HepG2 (cell line): Measurements from ENCODE around the gene BOD1L1. TPM values are rescaled to one million over a fixed set of nuclear protein-coding genes. Genes with fewer than 3 reads are reported as not detected.

Experiments
- FOXA1 ChIP-seq, 2 experiments: fragments of 450-650 bp in 1 of 2; sonication (generic) in 1 of 2; formaldehyde crosslinking in 1 of 2; IDR thresholded peaks; 2 replicates each; pipeline versions ENCODE4 v1.4.0 to v1.6.1; 2016 to 2020; ENCODE audit warnings: missing genetic modification reagents in 1 of 2
- GFI1 ChIP-seq: sonication (generic); formaldehyde crosslinking; IDR thresholded peaks from 2 replicates; pipeline ENCODE4 v1.5.0; 2020; ENCODE audit warnings: missing genetic modification reagents, mild to moderate bottlenecking, borderline replicate concordance
- KLF12 ChIP-seq: sonication (generic); formaldehyde crosslinking; IDR thresholded peaks from 2 replicates; pipeline ENCODE4 v1.4.0; 2020; ENCODE audit warnings: missing genetic modification reagents, borderline replicate concordance
- KLF6 ChIP-seq: IDR thresholded peaks from 2 replicates; pipeline ENCODE4 v1.8.0; 2016; ENCODE audit warnings: missing biosample characterization, missing genetic modification reagents
- MTA1 ChIP-seq: sonication (generic); formaldehyde crosslinking; IDR thresholded peaks from 2 replicates; pipeline ENCODE4 v1.4.0; 2020; ENCODE audit warnings: missing genetic modification reagents, mild to moderate bottlenecking, borderline replicate concordance
- ZNF124 ChIP-seq: sonication (generic); formaldehyde crosslinking; IDR thresholded peaks from 2 replicates; pipeline ENCODE4 v1.4.0; 2020; ENCODE audit warnings: missing genetic modification reagents
- ZNF138 ChIP-seq: sonication (generic); formaldehyde crosslinking; IDR thresholded peaks from 2 replicates; pipeline ENCODE4 v1.5.0; 2020; ENCODE audit warnings: mild to moderate bottlenecking, low read depth, missing genetic modification reagents
- ZNF264 ChIP-seq: sonication (generic); formaldehyde crosslinking; IDR thresholded peaks from 2 replicates; pipeline ENCODE4 v1.4.0; 2020; ENCODE audit warnings: missing genetic modification reagents
- ZNF383 ChIP-seq: sonication (generic); formaldehyde crosslinking; IDR thresholded peaks from 2 replicates; pipeline ENCODE4 v1.4.0; 2020; ENCODE audit warnings: missing genetic modification reagents, mild to moderate bottlenecking, borderline replicate concordance
- polyA plus RNA-seq, 8 experiments: library from polyadenylated mRNA; depleted of rRNA in 3 of 8; stranded (reverse) in 7 of 8; unstranded in 1 of 8; fragments of >200 nt; fragmentation: Illumina TruSeq in 4 of 8; extraction: Trizol in 4 of 8; gene quantifications; 2 replicates each; pipeline versions ENCODE4 v1.2.1 to v1.2.3, GENCODE V29; 2011 to 2016; ENCODE audit warnings: low read depth in 4 of 8, missing spikeins in 1 of 8, mixed read lengths in 1 of 8; ENCODE audit not compliant: insufficient read depth in 1 of 8
- total RNA-seq, 5 experiments: library from RNA; depleted of rRNA; stranded (reverse); fragments of >200 nt; fragmentation: Illumina TruSeq; extraction: Trizol; gene quantifications; 2 replicates each; pipeline ENCODE4 v1.2.3, GENCODE V29; 2016; ENCODE audit warnings: low read depth in 1 of 5
- TF ChIP-seq, protein P1 (sequence below): sonication (generic); formaldehyde crosslinking; IDR thresholded peaks from 2 replicates; pipeline ENCODE4 v1.8.1; 2023; ENCODE audit warnings: mild to moderate bottlenecking, inconsistent platforms, moderate library complexity, missing genetic modification reagents, borderline replicate concordance
- TF ChIP-seq, protein P2 (sequence below): sonication (generic); formaldehyde crosslinking; conservative IDR thresholded peaks from 2 replicates; pipeline ENCODE4 v1.4.0; 2020; ENCODE audit warnings: mild to moderate bottlenecking, missing genetic modification reagents, moderate library complexity
- TF ChIP-seq, protein P3 (sequence below): sonication (generic); formaldehyde crosslinking; IDR thresholded peaks from 2 replicates; pipeline ENCODE4 v1.4.0; 2020; ENCODE audit warnings: missing genetic modification reagents, borderline replicate concordance
- TF ChIP-seq, protein P4 (sequence below): sonication (generic); formaldehyde crosslinking; IDR thresholded peaks from 2 replicates; pipeline ENCODE4 v1.4.0; 2020; ENCODE audit warnings: missing genetic modification reagents

The BOD1L1 gene
- total and polyA plus RNA-seq, 2 of the 13 experiments (the other 11 are each of a cell fraction or from before 2014, with no cell fraction given) = 11.7 to 17.9 TPM

DNA sequence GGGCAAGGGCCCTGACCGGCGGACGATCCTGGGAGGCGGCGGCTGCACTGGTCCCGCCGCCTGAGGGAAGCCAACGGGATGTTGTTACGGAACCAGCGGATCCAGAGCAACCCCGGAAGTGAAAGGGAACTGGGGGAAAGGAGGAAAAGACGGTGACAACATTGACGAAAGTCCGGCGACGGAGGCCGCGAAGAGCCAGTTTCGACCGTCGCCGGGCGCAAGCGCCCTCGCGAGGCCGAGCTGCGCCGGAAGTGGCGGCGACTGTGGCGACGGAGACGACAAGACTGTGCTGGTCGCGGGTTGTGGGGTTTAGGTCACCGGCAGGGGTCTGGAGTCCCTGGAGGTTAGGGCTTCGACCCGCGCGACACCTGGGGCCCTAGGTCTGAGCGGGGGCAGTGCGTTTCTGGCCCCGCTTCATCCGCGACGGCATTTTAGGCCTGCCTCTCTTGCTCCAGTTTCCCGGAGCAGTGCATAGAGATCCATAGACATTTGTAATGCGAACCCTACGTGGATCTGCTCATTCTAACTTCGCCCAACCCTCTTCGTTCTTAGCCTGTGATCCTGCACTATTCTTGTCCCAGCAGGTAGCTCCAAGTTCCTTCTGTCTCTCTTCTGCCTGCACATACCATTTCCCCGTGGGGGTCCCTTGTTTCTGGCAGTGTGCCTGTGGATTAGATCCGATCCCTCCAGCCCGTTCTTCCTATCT is at the start of gene BOD1L1 (continued):
- 0 out of 2 replicates have a peak, but pooled peaks have one; percentile 26 for TF ChIP-seq KLF12
- peak; percentile 51; the same call in 1 of the 2 replicates for TF ChIP-seq ZNF264 (CRISPR knock-in tag)
- TF ChIP-seq ZNF383 (CRISPR knock-in tag) = no peak
- TF ChIP-seq, protein P1, sequence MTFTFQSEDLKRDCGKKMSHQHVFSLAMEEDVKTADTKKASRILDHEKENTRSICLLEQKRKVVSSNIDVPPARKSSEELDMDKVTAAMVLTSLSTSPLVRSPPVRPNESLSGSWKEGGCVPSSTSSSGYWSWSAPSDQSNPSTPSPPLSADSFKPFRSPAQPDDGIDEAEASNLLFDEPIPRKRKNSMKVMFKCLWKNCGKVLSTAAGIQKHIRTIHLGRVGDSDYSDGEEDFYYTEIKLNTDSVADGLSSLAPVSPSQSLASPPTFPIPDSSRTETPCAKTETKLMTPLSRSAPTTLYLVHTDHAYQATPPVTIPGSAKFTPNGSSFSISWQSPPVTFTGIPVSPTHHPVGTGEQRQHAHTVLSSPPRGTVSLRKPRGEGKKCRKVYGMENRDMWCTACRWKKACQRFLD (CRISPR knock-in tag) = no peak
- 0 out of 2 replicates have a peak, but pooled peaks have one; percentile 71 for TF ChIP-seq GFI1 (CRISPR knock-in tag)
- TF ChIP-seq, protein P2, sequence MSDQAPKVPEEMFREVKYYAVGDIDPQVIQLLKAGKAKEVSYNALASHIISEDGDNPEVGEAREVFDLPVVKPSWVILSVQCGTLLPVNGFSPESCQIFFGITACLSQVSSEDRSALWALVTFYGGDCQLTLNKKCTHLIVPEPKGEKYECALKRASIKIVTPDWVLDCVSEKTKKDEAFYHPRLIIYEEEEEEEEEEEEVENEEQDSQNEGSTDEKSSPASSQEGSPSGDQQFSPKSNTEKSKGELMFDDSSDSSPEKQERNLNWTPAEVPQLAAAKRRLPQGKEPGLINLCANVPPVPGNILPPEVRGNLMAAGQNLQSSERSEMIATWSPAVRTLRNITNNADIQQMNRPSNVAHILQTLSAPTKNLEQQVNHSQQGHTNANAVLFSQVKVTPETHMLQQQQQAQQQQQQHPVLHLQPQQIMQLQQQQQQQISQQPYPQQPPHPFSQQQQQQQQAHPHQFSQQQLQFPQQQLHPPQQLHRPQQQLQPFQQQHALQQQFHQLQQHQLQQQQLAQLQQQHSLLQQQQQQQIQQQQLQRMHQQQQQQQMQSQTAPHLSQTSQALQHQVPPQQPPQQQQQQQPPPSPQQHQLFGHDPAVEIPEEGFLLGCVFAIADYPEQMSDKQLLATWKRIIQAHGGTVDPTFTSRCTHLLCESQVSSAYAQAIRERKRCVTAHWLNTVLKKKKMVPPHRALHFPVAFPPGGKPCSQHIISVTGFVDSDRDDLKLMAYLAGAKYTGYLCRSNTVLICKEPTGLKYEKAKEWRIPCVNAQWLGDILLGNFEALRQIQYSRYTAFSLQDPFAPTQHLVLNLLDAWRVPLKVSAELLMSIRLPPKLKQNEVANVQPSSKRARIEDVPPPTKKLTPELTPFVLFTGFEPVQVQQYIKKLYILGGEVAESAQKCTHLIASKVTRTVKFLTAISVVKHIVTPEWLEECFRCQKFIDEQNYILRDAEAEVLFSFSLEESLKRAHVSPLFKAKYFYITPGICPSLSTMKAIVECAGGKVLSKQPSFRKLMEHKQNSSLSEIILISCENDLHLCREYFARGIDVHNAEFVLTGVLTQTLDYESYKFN (CRISPR knock-in tag) = peak; percentile 39; the same call in 1 of the 2 replicates
- TF ChIP-seq ZNF124 (CRISPR knock-in tag) = peak; percentile 75; the same call in 1 of the 2 replicates
- peak; percentile 67; the same call in 1 of the 2 replicates for TF ChIP-seq MTA1 (CRISPR knock-in tag)
- TF ChIP-seq, protein P3, sequence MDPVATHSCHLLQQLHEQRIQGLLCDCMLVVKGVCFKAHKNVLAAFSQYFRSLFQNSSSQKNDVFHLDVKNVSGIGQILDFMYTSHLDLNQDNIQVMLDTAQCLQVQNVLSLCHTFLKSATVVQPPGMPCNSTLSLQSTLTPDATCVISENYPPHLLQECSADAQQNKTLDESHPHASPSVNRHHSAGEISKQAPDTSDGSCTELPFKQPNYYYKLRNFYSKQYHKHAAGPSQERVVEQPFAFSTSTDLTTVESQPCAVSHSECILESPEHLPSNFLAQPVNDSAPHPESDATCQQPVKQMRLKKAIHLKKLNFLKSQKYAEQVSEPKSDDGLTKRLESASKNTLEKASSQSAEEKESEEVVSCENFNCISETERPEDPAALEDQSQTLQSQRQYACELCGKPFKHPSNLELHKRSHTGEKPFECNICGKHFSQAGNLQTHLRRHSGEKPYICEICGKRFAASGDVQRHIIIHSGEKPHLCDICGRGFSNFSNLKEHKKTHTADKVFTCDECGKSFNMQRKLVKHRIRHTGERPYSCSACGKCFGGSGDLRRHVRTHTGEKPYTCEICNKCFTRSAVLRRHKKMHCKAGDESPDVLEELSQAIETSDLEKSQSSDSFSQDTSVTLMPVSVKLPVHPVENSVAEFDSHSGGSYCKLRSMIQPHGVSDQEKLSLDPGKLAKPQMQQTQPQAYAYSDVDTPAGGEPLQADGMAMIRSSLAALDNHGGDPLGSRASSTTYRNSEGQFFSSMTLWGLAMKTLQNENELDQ (CRISPR knock-in tag) = 0 out of 2 replicates have a peak, but pooled peaks have one; percentile 58
- TF ChIP-seq ZNF138 = 0 out of 2 replicates have a peak, but pooled peaks have one; percentile 58
- TF ChIP-seq, protein P4, sequence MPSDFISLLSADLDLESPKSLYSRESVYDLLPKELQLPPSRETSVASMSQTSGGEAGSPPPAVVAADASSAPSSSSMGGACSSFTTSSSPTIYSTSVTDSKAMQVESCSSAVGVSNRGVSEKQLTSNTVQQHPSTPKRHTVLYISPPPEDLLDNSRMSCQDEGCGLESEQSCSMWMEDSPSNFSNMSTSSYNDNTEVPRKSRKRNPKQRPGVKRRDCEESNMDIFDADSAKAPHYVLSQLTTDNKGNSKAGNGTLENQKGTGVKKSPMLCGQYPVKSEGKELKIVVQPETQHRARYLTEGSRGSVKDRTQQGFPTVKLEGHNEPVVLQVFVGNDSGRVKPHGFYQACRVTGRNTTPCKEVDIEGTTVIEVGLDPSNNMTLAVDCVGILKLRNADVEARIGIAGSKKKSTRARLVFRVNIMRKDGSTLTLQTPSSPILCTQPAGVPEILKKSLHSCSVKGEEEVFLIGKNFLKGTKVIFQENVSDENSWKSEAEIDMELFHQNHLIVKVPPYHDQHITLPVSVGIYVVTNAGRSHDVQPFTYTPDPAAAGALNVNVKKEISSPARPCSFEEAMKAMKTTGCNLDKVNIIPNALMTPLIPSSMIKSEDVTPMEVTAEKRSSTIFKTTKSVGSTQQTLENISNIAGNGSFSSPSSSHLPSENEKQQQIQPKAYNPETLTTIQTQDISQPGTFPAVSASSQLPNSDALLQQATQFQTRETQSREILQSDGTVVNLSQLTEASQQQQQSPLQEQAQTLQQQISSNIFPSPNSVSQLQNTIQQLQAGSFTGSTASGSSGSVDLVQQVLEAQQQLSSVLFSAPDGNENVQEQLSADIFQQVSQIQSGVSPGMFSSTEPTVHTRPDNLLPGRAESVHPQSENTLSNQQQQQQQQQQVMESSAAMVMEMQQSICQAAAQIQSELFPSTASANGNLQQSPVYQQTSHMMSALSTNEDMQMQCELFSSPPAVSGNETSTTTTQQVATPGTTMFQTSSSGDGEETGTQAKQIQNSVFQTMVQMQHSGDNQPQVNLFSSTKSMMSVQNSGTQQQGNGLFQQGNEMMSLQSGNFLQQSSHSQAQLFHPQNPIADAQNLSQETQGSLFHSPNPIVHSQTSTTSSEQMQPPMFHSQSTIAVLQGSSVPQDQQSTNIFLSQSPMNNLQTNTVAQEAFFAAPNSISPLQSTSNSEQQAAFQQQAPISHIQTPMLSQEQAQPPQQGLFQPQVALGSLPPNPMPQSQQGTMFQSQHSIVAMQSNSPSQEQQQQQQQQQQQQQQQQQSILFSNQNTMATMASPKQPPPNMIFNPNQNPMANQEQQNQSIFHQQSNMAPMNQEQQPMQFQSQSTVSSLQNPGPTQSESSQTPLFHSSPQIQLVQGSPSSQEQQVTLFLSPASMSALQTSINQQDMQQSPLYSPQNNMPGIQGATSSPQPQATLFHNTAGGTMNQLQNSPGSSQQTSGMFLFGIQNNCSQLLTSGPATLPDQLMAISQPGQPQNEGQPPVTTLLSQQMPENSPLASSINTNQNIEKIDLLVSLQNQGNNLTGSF (CRISPR knock-in tag) = 0 out of 2 replicates have a peak, but pooled peaks have one; percentile 55
- TF ChIP-seq FOXA1 (IDR thresholded peaks at IDR 0.05) = no peak
- TF ChIP-seq FOXA1 (CRISPR knock-in tag; IDR thresholded peaks at IDR 0.05) = peak; percentile 37
- 0 out of 2 replicates have a peak, but pooled peaks have one; percentile 58 for TF ChIP-seq KLF6
